Left forelimb (tissue), 1 donor: ENCODE data around the gene PKP2.
"Not testable (repeated sequence)": the region's sequence is repeated elsewhere in the genome, so short reads cannot be mapped to it uniquely, and the experiment has no call there.

Source experiments
- DNase-seq: peaks from one replicate; pipeline ENCODE4 v3.0.0-alpha.2; 2018; ENCODE audit warnings: low spot score

PKP2 gene

DNA sequence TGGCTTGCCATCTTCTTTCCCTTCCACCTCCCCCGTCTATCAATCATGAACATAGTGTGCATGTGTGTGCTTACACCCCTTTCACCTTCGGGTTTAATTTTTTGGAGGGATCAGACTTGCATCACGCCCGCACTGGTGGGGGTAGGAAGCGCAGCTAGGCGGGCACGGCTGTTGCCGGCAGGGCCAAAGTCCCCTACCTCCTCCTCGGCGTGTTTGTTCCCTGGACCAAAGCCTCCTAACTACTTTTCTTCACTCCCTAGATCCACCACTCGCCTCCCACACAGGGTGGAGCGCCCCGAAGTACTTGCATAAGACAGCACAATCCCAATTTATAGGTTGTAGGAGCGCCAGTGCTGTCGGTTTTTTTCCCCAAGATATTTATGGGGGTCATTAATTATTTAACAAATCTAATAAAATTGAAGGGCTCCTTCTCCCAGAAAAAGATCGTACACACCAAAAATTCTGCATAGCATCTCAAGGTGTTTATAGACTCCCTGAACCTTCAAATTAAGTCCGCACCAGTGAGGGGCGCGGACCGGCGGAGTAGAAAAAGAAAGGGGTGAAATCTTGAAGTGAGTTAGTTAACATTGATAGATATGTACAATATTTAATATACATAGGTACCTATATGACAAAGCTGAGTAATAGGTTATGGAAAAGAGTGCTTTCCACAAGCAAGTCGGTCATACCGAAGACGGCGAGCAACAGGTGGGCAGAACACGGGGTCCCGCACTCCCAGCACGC, 717 bp downstream of the PKP2 start:
- no peak for DNase-seq

DNA sequence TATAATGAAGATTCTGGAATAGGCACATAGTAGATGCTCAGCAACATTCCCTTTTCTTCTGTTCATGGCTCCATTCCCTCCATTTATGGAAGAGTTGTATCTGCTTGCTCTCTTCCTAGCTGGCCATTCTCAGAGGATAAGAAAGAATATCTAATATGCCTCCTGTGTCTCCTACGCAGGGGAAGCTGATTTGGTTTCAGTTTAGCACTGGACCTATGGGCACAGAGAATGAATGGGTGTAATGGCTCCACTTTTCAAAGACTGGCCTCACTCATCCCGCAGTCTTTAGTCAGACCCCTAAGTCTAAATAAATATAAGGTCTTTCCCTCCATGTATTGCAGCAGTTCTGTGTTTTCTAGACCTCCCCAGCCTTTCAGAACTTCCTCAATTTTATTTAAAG, 2.0 kb downstream of the PKP2 start:
- no peak for DNase-seq

- no peak for DNase-seq
Observed at GRCh38 chr12:32893458-32893857, 3.1 kb downstream of the PKP2 start.

- no peak for DNase-seq
Observed at GRCh38 chr12:32893043-32893442, 3.5 kb downstream of the PKP2 start.

GRCh38 chr12:32892369-32892768, 4.2 kb downstream of the PKP2 start:
- DNase-seq: not testable (repeated sequence)

GRCh38 chr12:32891956-32892355, 4.6 kb downstream of the PKP2 start:
- no peak for DNase-seq

- no peak for DNase-seq
Observed at GRCh38 chr12:32891526-32891925, 5.1 kb downstream of the PKP2 start.

DNA sequence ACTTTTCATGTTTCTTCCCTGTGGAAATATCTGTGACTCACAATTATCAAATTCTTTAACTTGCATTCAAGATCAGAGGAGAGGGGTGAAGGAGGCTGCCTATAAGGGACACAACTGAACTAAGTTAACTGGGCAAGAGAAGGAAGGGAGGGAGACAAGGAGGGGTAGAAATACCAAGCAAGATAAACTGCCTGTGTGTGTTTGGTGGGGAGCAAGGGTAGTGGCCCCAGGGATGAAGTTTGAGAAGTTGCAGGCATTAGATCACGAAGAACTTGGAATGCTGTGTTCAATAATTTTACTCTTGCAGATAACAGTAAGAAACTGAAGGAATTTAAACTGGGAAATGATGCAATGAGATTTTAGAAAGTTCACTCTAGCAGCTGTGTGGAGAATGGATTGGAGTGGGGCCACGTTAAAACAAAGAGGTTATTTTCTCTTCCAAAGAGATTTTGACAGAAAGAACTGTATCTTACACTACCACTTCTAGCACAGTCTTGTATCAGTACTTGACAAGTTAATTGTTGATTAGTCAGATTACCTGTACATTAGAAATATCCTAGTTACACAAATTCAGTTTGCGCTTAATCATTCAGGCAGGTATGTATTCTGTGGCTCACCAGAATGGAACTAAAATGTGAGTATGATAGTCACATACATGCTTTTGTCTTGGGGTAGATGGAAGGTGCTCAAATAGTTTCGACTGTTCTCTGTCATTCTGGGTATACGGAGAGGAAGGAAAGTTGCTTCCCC, 7.4 kb downstream of the PKP2 start:
- no peak for DNase-seq

DNA sequence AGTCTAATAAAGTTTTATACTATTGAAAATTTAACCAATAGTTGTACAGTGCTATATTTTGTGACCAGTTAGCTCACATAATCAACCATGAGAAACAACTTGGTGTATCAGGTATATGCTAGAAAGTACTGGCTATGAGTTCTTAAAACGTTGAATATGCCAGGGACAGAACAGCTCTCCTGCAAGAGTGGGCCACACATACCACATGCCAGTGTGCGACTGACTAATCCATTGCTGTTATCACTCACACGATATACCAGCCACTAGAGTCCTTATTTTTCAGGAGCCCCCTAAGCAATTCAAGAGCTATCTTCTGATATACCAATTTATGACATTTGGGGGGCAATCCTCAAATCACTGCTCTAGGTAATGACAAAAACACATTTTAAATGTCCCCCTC, 9.5 kb downstream of the PKP2 start:
- DNase-seq: no peak

GRCh38 chr12:32885831-32886230, 10.7 kb downstream of the PKP2 start:
- no peak for DNase-seq

DNA sequence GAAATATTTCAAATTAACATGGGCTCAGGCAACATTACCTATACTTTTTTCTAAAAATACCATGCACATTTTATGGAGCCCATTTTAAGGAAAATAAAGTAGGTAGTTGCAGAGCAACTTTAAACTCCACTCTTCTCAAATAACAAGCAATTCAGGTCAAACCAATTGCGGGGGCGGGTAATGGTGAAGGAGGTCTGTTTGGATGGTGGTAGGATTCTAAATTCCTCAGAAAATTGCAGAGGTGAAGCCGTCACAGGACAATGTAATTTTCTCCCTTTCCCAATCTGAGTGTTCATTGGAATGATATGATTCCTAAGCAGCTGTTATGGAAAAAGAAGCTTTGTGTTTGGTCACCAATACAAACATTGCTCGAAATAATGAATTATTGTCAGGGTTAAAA, 11.6 kb downstream of the PKP2 start:
- DNase-seq: no peak

- no peak for DNase-seq
Observed at GRCh38 chr12:32881702-32882101, 14.9 kb downstream of the PKP2 start.

- DNase-seq: no peak
Observed at GRCh38 chr12:32881107-32881506, 15.5 kb downstream of the PKP2 start.

GRCh38 chr12:32879066-32879465, 17.5 kb downstream of the PKP2 start:
- not testable (repeated sequence) for DNase-seq

DNA sequence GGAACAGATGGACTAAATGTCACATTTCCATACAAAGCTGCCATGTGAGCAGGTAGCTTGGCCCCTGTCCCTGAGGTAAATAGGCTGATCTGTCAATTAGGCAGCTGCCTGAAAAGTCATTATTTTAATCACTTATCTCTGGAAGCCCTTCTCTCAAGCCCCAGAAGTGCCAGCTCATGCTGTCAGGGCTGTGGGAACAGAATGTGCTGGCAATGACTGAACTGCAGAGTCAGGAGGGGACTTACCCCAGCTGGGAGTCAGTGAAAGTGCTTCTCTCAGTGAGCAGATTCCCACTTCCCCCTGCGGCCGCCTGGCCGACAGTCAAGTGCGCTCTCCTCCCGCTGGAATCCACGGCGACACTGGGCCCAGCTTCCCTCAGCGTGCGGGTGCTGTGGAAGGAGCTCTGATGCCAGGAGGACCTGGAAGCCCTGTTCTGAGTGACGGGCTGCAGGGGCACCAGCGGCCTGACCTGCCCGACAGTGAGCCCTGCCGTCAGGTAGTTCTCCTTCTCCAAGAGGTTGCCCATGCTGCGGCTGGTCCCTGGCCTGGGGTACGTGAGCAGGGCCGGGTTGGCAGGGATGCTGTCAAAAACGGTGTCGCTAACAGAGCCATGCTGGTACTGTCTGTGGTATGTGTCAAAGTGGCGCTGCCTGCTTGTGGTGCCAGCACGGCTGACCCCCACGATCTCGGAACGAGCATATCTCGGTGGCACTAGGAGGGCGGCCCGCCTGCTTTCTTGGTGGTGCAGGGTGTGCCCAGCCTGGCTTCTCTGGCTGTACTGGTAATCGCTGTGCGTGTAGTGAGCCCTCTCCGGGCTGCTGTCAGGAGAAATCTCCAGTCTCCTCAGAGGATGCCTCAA, 18.7 kb downstream of the PKP2 start:
- DNase-seq: no peak

GRCh38 chr12:32876004-32876403, 20.6 kb downstream of the PKP2 start:
- no peak for DNase-seq

- no peak for DNase-seq
Observed at GRCh38 chr12:32874975-32875374, 21.6 kb downstream of the PKP2 start.

GRCh38 chr12:32874078-32874477, 22.5 kb downstream of the PKP2 start:
- DNase-seq: no peak

GRCh38 chr12:32872416-32872815, 24.2 kb downstream of the PKP2 start:
- DNase-seq: not testable (repeated sequence)

- DNase-seq: no peak
Observed at GRCh38 chr12:32870716-32871115, 25.9 kb downstream of the PKP2 start.

DNA sequence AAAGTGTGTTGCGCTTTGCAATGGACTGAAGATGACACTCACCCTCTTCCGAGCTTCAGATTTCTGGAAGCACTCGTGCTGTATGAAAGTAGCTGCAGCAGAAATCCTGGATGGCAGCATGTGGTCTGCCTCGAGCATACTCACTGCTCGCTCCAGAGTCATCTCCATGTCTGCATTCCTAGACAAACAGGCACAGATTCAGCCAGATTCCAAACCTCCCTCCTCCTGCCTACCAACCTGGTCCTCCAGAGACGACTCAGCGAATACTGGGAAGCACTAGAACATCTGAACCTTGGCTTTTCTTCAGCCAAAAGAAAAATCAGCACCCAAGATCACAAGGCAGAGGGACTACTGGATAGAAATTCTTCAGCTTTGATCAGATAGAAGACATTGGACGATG, 27.7 kb downstream of the PKP2 start:
- DNase-seq: no peak

DNA sequence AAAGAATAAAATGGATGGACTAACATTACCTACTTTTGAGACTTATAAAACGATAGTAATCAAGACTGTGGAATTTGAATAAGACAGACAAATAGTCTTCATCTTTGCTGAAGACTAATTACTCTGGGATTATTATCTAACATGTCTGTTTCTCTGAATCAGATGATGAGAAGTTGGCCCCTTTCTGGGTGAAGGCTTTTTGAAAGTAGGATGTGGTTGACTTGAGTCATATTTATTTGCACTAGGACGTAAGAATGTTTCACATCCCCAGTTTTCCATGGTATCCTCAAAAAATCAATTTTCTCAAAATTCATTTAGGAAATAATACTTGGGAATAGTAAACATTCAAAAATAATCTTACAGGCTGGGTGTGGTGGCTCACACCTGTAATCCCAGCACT, 31.8 kb downstream of the PKP2 start:
- DNase-seq: no peak

GRCh38 chr12:32863128-32863527, 33.4 kb downstream of the PKP2 start:
- no peak for DNase-seq
